IPS DF 4.7 (cell line): ENCODE data around the gene STEEP1.

Source experiments
- DNase-seq: peaks from one replicate; pipeline ENCODE4 v3.0.0-alpha.2; 2013; ENCODE audit warnings: low spot score; ENCODE audit errors: extremely low read depth

Gene STEEP1

GRCh38 chrX:119488749-119489148 lies 76.5 kb downstream of the STEEP1 start:
- DNase-seq: no peak
